ENCODE results near the gene CALY.

CALY gene

DNA sequence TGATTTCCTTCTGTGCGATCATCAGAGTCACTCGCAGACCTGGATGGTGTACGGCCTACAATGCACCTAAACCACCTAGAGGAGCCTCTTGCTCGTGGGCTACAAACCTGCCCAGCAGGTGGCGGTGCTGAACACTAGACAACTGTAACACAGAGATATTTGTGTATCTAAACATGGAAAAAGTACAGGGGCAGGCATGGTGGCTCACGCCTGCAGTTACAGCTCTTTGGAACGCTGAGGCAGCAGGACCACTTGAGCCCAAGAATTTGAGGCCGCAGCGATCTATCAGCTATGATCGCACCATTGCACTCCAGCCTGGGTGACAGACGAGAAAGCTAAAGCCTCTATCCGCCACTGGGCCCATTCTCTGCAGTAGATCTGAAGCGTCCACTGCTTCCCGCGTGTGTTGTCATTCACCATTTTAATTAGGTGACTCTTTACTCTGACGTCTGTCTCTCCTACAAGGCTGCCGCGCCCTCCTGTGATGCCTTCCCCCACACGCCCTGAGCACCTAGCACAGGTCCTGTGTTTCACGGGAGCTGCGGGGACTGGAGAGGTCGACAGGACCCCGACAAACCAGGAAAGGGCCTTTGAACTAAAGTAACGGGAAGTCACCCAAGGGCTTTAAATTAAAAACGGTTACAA is 28.8 kb downstream of the CALY start:
- TF ChIP-seq ZBTB7A (IDR thresholded peaks at IDR 0.05; ENCODE audit: low read depth) (no peak), EGR1 (IDR thresholded peaks at IDR 0.05) (no peak), TAF1 (IDR thresholded peaks at IDR 0.05; ENCODE audit: low read depth) (no peak), EP300 (IDR thresholded peaks at IDR 0.05; ENCODE audit: borderline replicate concordance) (no peak), TEAD4 (IDR thresholded peaks at IDR 0.05) (0 out of 2 replicates have a peak, but pooled peaks have one; percentile 27), RAD21 (IDR thresholded peaks at IDR 0.05; ENCODE audit: low read depth) (peak; percentile 54; the same call in 1 of the 2 replicates), CREB1 (IDR thresholded peaks at IDR 0.05; ENCODE audit: low read depth) (no peak), YY1 (IDR thresholded peaks at IDR 0.05; ENCODE audit: low read depth) (0 out of 2 replicates have a peak, but pooled peaks have one; percentile 39), CEBPB (IDR thresholded peaks at IDR 0.05) (no peak), FOXM1 (IDR thresholded peaks at IDR 0.05; ENCODE audit: borderline replicate concordance, low read depth) (no peak), TCF12 (IDR thresholded peaks at IDR 0.05; ENCODE audit: low read depth) (no peak), NFIC (IDR thresholded peaks at IDR 0.05) (no peak)
- TF ChIP-seq, protein P1, sequence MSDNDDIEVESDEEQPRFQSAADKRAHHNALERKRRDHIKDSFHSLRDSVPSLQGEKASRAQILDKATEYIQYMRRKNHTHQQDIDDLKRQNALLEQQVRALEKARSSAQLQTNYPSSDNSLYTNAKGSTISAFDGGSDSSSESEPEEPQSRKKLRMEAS (IDR thresholded peaks at IDR 0.05) = peak; percentile 60
- TF ChIP-seq, protein P2, sequence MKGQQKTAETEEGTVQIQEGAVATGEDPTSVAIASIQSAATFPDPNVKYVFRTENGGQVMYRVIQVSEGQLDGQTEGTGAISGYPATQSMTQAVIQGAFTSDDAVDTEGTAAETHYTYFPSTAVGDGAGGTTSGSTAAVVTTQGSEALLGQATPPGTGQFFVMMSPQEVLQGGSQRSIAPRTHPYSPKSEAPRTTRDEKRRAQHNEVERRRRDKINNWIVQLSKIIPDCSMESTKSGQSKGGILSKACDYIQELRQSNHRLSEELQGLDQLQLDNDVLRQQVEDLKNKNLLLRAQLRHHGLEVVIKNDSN (IDR thresholded peaks at IDR 0.05) = no peak
- TF ChIP-seq, protein P3, sequence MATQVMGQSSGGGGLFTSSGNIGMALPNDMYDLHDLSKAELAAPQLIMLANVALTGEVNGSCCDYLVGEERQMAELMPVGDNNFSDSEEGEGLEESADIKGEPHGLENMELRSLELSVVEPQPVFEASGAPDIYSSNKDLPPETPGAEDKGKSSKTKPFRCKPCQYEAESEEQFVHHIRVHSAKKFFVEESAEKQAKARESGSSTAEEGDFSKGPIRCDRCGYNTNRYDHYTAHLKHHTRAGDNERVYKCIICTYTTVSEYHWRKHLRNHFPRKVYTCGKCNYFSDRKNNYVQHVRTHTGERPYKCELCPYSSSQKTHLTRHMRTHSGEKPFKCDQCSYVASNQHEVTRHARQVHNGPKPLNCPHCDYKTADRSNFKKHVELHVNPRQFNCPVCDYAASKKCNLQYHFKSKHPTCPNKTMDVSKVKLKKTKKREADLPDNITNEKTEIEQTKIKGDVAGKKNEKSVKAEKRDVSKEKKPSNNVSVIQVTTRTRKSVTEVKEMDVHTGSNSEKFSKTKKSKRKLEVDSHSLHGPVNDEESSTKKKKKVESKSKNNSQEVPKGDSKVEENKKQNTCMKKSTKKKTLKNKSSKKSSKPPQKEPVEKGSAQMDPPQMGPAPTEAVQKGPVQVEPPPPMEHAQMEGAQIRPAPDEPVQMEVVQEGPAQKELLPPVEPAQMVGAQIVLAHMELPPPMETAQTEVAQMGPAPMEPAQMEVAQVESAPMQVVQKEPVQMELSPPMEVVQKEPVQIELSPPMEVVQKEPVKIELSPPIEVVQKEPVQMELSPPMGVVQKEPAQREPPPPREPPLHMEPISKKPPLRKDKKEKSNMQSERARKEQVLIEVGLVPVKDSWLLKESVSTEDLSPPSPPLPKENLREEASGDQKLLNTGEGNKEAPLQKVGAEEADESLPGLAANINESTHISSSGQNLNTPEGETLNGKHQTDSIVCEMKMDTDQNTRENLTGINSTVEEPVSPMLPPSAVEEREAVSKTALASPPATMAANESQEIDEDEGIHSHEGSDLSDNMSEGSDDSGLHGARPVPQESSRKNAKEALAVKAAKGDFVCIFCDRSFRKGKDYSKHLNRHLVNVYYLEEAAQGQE (IDR thresholded peaks at IDR 0.05; ENCODE audit: low read depth) = no peak

DNA sequence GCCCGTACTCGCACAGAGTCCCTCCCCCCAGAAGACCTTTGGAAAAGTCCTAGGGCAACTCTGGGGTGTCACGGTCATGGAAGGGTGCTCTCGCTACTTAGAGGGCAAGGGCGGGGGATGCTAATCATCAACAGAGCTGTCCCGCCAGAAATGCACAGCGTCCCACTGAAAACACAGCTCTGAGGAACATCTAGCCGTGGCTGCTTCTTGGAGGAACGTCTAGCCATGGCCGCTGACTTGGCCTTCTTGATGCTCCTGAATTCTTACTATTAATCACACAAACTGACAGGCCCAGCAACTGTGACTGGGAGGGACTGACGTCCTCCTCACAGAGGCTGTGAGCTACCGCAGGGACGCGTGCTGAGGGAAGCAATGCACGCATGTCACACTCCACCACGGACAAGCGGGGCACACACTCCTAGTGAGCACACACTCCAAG is 29.7 kb downstream of the CALY start:
- TF ChIP-seq YY1 (IDR thresholded peaks at IDR 0.05; ENCODE audit: low read depth) = no peak
- TF ChIP-seq EGR1 (IDR thresholded peaks at IDR 0.05) = no peak
- TF ChIP-seq, protein P3 (IDR thresholded peaks at IDR 0.05; ENCODE audit: low read depth) = no peak
- TF ChIP-seq NFIC (IDR thresholded peaks at IDR 0.05) = no peak
- TF ChIP-seq, protein P2 (IDR thresholded peaks at IDR 0.05) = no peak
- no peak for TF ChIP-seq CEBPB (IDR thresholded peaks at IDR 0.05)

DNA sequence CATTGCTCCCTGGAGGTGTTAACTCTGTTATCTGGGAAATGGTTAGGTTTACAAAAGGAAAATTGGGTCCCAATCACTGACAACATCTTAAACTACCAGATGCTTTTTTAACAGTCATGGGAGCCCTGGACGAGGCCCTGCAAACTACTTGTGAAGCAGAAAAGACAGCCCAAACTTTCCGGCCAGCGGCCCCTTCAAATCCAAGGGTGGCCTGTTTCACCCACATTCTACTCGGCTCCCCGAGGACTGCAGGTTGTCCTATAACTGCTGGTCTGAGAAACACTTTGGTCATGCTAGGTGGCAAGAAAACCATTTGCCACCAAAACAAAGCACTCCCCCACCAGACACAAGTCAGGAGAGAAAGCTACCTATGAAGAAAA is 30.6 kb downstream of the CALY start:
- TF ChIP-seq TCF12 (IDR thresholded peaks at IDR 0.05; ENCODE audit: low read depth) (no peak), CREB1 (IDR thresholded peaks at IDR 0.05; ENCODE audit: low read depth) (no peak)

DNA sequence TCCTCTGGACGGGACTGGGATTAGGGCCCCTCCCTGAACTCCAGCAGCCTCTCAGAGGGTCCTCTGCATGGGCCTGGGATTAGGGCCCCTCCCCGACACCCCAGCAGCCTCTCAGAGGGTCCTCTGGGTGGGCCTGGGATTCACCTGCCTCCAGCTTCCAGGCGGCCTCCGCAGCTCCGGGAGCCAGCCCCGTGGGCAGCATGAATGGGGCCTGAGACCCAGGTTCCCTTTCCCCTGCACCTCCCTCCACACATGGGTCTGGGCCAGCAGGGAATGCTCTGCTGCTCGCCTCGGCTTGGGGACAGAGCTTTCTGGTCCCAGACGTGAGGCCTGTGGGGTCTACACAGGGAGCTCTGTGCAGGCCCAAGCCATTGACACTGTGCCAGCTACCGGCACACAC is 33.5 kb downstream of the CALY start:
- TF ChIP-seq RAD21 (IDR thresholded peaks at IDR 0.05; ENCODE audit: low read depth) (no peak), CEBPB (IDR thresholded peaks at IDR 0.05) (no peak), TAF1 (IDR thresholded peaks at IDR 0.05; ENCODE audit: low read depth) (no peak), TCF12 (IDR thresholded peaks at IDR 0.05; ENCODE audit: low read depth) (no peak)
- TF ChIP-seq, protein P3 (IDR thresholded peaks at IDR 0.05; ENCODE audit: low read depth) = no peak

DNA sequence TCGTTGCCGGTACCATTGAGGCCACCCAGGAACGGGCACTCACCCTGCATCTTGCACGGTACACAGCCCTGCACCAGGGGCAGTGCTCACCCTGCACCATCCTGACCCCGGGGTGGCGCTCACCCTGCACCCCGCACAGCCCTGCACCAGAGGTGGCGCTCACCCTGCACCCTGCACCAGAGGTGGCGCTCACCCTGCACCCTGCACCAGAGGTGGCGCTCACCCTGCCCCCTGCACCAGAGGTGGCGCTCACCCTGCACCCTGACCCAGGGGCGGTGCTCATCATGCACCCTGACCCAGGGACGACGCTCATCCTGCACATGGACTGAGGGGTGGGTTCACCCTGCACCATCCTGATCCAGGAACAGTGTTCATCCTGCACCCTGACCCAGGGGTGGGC is 34.5 kb downstream of the CALY start:
- TF ChIP-seq, protein P2 (IDR thresholded peaks at IDR 0.05) = no peak
